Activated CD4-positive, alpha-beta T cell treated with anti-CD3 and anti-CD28 coated beads, Interleukin-2, amount 10 ng/mL, durations not matched to agents 24 days and 14 days (primary cell): ENCODE data around the gene SASH1. TPM values are rescaled to one million over a fixed set of nuclear protein-coding genes. Genes with fewer than 3 reads are reported as not detected.
A peak's percentile ranks its signal among the peaks of the same experiment; 100 is the strongest.
"Not testable (repeated sequence)": the region's sequence is repeated elsewhere in the genome, so short reads cannot be mapped to it uniquely, and the experiment has no call there.

Experiments used
- DNase-seq: peaks from one replicate; pipeline ENCODE4 v3.0.0; 2022
- H3K27ac Mint-ChIP-seq: one replicate; pipeline ENCODE4 v1.8.0; 2022; ENCODE audit warnings: mild to moderate bottlenecking, mixed read lengths
- H3K27me3 Mint-ChIP-seq: one replicate; pipeline ENCODE4 v1.8.0; 2022; ENCODE audit warnings: mixed read lengths
- H3K36me3 Mint-ChIP-seq: one replicate; pipeline ENCODE4 v1.8.0; 2022; ENCODE audit warnings: low read depth, mild to moderate bottlenecking, mixed read lengths
- H3K4me1 Mint-ChIP-seq: one replicate; pipeline ENCODE4 v1.8.0; 2021; ENCODE audit warnings: mixed read lengths
- H3K4me3 Mint-ChIP-seq: one replicate; pipeline ENCODE4 v1.8.0; 2022; ENCODE audit warnings: mild to moderate bottlenecking, moderate library complexity, mixed read lengths
- H3K9me3 Mint-ChIP-seq: one replicate; pipeline ENCODE4 v1.8.0; 2021; ENCODE audit warnings: mixed read lengths
- intact Hi-C: fragments of 100-400 bp; cut with micrococcal nuclease; formaldehyde crosslinking; loops from one replicate; pipeline ENCODE4 v1.15.1; 2023
- total RNA-seq: library from RNA; stranded (reverse); gene quantifications from 2 replicates; pipeline ENCODE4 v1.2.3, GENCODE V29; 2022

SASH1 gene
- total RNA-seq, 1 donor from 2014 or later, result 0.44 TPM

DNA sequence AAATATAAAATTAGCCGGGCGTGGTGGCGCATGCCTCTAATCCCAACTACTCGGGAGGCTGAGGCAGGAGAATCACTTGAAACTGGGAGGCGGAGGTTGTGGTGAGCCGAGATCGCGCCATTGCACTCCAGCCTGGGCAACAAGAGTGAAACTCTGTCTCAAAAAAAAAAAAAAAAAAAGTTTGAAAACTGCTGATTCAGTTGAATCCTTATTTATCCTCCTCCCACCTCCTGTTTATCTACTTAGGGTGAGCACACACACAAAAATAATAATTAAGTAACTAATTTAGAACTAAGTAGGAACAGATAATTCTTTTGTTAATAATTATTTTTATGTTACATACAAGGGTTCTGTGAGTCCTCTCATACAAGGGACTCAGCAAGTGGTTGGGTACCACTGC lies 49.5 kb downstream of the SASH1 start:
- intact Hi-C loops, DNase-seq, H3K27me3 Mint-ChIP-seq: not testable (repeated sequence)

GRCh38 chr6:148392671-148393070 lies 50.0 kb downstream of the SASH1 start:
- DNase-seq, result no peak
- no peak overlapping the region for H3K27ac Mint-ChIP-seq

More for the DNA sequence above, 49.5 kb downstream of the SASH1 start:
- not testable (repeated sequence) for H3K27ac Mint-ChIP-seq, H3K9me3 Mint-ChIP-seq, H3K36me3 Mint-ChIP-seq, H3K4me1 Mint-ChIP-seq, H3K4me3 Mint-ChIP-seq

DNA sequence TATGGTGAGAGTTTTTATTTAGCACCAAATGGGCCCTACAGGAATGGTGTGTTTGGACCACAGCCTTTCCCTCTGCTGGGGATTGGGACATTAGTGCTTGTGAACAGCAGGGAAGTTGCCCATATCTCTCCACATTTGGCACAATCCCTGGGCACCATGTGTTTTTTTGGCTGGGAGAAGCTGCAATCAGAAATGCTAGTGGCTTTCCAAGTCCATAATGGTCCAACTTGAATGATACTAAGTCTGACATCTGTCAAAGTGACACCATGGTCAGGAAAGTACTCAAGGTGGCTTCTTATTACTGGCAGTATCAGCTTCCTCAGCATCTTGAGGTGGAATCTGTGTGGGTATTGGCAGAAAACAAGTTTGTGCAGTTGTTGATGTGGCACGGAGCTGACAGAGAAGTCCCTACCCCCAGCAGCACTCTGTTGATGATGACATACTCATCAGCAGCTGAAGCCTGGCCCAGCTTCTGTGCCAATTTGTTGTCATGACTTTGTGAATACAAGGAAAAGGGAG lies 53.0 kb downstream of the SASH1 start:
- Mint-ChIP-seq H3K27me3 (no peaks in the 10 kb centered on the region), H3K4me3 (no peak overlapping the region), H3K9me3 (no peaks in the 10 kb centered on the region), H3K4me1 (no peaks in the 10 kb centered on the region), H3K27ac (no peak overlapping the region), H3K36me3 (no peaks in the 10 kb centered on the region)
- no peak for DNase-seq
- intact Hi-C loops, result no loop called here

More at GRCh38 chr6:148392671-148393070, 50.0 kb downstream of the SASH1 start:
- Mint-ChIP-seq H3K4me3 (no peak overlapping the region), H3K9me3 (no peaks in the 10 kb centered on the region), H3K36me3 (no peaks in the 10 kb centered on the region), H3K27me3 (no peaks in the 10 kb centered on the region), H3K4me1 (no peaks in the 10 kb centered on the region)
- intact Hi-C loops, result no loop called here

GRCh38 chr6:148396411-148396810 lies 53.8 kb downstream of the SASH1 start:
- H3K4me1 Mint-ChIP-seq, result no peaks in the 10 kb centered on the region
- no peaks in the 10 kb centered on the region for H3K27me3 Mint-ChIP-seq
- no peak overlapping the region for H3K27ac Mint-ChIP-seq
- no peak for DNase-seq
- intact Hi-C loops, result no loop called here
- no peaks in the 10 kb centered on the region for H3K36me3 Mint-ChIP-seq
- H3K4me3 Mint-ChIP-seq, result no peak overlapping the region
- H3K9me3 Mint-ChIP-seq, result no peaks in the 10 kb centered on the region

- Mint-ChIP-seq H3K4me3 (no peak overlapping the region), H3K4me1 (no peaks in the 10 kb centered on the region), H3K27me3 (peaks cover 5% of the 10 kb centered on the region), H3K27ac (no peak overlapping the region), H3K36me3 (no peaks in the 10 kb centered on the region), H3K9me3 (no peaks in the 10 kb centered on the region)
- intact Hi-C loops, result no loop called here
- DNase-seq, result no peak
These were observed 54.3 kb downstream of the SASH1 start for GRCh38 chr6:148396926-148397325.

DNA sequence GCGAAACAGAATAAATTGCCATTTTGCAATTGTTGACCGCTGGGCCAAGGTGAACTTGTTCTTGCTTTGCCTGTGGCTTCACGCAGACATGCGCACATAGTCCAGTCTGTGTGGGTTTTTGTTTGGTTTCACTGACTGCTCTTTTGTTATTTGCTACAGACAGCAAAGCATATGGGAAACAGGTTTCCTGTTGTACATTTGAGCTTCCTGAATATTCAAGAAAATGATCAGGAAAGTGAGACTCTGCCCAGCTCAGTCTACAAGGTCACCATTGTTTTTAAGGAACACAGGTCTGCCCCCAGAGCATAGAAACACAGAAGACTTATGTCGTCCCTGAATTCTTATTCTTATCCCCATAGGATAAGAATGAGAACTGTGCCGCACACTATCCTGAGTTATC lies 55.6 kb downstream of the SASH1 start:
- H3K27me3 Mint-ChIP-seq, result peaks cover 6% of the 10 kb centered on the region
- H3K4me1 Mint-ChIP-seq, result no peaks in the 10 kb centered on the region
- no peak overlapping the region for H3K4me3 Mint-ChIP-seq
- H3K9me3 Mint-ChIP-seq, result no peaks in the 10 kb centered on the region
- H3K27ac Mint-ChIP-seq, result no peak overlapping the region
- H3K36me3 Mint-ChIP-seq, result no peaks in the 10 kb centered on the region
- DNase-seq, result no peak
- intact Hi-C loops, result no loop called here

- Mint-ChIP-seq H3K36me3 (no peaks in the 10 kb centered on the region), H3K9me3 (no peaks in the 10 kb centered on the region)
These were observed 56.0 kb downstream of the SASH1 start for GRCh38 chr6:148398678-148399077.

DNA sequence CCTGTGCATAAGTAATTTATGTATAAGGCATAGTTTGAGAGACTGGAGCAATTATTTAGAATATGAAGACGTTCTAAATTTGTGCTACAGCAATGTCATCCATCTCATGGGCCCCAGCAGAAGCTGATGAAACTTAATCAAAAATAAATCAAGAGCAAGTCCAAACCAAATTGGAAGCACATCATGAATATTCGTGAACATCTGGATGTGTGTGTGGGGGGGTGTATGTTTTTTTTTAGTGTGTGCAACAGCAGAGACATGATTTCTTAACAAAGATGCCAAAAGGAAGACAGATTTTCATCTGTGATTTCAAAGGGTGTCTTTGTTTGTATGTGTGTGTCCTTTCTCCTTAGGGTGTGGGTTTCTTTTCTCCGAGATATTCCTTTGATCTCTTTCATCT lies 58.9 kb downstream of the SASH1 start:
- no peak for DNase-seq
- Mint-ChIP-seq H3K4me3 (no peak overlapping the region), H3K9me3 (no peaks in the 10 kb centered on the region), H3K4me1 (no peaks in the 10 kb centered on the region), H3K36me3 (no peaks in the 10 kb centered on the region), H3K27ac (peak overlapping the region; percentile 21), H3K27me3 (peaks cover 13% of the 10 kb centered on the region)
- intact Hi-C loops, result no loop called here

More at GRCh38 chr6:148398678-148399077, 56.0 kb downstream of the SASH1 start:
- Mint-ChIP-seq H3K4me3 (no peak overlapping the region), H3K27me3 (peaks cover 6% of the 10 kb centered on the region), H3K27ac (no peak overlapping the region), H3K4me1 (no peaks in the 10 kb centered on the region)
- no peak for DNase-seq
- intact Hi-C loops, result no loop called here

GRCh38 chr6:148404456-148405054 lies 61.9 kb downstream of the SASH1 start:
- DNase-seq, result no peak
- intact Hi-C loops, result no loop called here
- H3K27ac Mint-ChIP-seq, result no peak overlapping the region
- no peak overlapping the region for H3K4me3 Mint-ChIP-seq
- no peaks in the 10 kb centered on the region for H3K4me1 Mint-ChIP-seq
- peaks cover 13% of the 10 kb centered on the region for H3K27me3 Mint-ChIP-seq
- no peaks in the 10 kb centered on the region for H3K9me3 Mint-ChIP-seq
- H3K36me3 Mint-ChIP-seq, result no peaks in the 10 kb centered on the region

- Mint-ChIP-seq H3K27me3 (peaks cover 13% of the 10 kb centered on the region), H3K27ac (no peak overlapping the region), H3K36me3 (no peaks in the 10 kb centered on the region), H3K4me1 (no peaks in the 10 kb centered on the region), H3K4me3 (no peak overlapping the region), H3K9me3 (no peaks in the 10 kb centered on the region)
- DNase-seq, result no peak
- intact Hi-C loops, result no loop called here
These were observed 63.3 kb downstream of the SASH1 start for GRCh38 chr6:148405894-148406293.

GRCh38 chr6:148406579-148407371 lies 64.1 kb downstream of the SASH1 start:
- intact Hi-C loops, result no loop called here
- H3K4me3 Mint-ChIP-seq, result no peak overlapping the region
- H3K27ac Mint-ChIP-seq, result no peak overlapping the region
- no peaks in the 10 kb centered on the region for H3K9me3 Mint-ChIP-seq
- peaks cover 10% of the 10 kb centered on the region for H3K27me3 Mint-ChIP-seq
- no peak for DNase-seq
- no peaks in the 10 kb centered on the region for H3K4me1 Mint-ChIP-seq
- no peaks in the 10 kb centered on the region for H3K36me3 Mint-ChIP-seq

GRCh38 chr6:148407372-148407771 lies 64.7 kb downstream of the SASH1 start:
- Mint-ChIP-seq H3K27me3 (peaks cover 8% of the 10 kb centered on the region), H3K4me3 (no peak overlapping the region), H3K27ac (no peak overlapping the region), H3K4me1 (no peaks in the 10 kb centered on the region), H3K9me3 (no peaks in the 10 kb centered on the region), H3K36me3 (no peaks in the 10 kb centered on the region)
- no peak for DNase-seq
- intact Hi-C loops, result no loop called here

DNA sequence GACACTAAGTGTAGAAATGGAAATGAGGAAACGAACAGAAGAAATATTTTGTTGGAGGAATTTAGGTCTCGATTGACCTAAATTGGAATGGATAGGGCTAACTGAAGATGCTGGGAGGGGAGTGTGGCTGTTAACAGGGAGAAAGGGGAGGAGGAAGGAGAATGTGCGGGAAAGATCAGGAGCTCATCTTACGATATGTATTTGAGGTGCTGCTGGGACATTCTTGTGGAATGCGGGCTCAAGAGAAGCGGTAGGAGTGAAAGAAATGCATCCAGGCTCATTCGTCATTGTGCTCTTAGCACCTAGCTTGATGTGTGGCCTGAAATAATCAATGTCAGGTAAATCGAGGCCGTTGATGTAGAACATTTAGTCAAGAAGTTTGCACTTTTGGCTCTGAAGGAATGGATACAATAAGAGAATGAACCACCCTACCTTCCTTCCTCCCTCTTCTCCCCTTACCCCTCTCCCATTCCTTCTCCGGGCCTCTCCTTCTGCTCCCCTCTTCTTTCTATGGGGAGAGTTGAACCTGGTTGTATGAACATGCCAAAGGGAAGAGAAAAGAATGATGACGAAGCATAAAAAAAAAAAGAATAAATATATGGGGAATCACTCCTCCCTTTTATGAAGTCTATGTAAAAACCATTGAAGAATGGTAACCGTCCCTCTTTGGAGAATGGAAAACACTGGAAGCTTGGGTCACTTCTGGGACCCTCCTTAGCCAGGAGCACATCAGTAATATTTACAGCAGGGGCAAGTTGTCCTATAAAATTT lies 70.9 kb downstream of the SASH1 start:
- H3K27me3 Mint-ChIP-seq, result peaks cover 10% of the 10 kb centered on the region
- intact Hi-C loops, result no loop called here
- H3K4me1 Mint-ChIP-seq, result no peaks in the 10 kb centered on the region
- no peak overlapping the region for H3K4me3 Mint-ChIP-seq
- no peaks in the 10 kb centered on the region for H3K9me3 Mint-ChIP-seq
- H3K36me3 Mint-ChIP-seq, result no peaks in the 10 kb centered on the region
- DNase-seq, result no peak
- no peak overlapping the region for H3K27ac Mint-ChIP-seq

DNA sequence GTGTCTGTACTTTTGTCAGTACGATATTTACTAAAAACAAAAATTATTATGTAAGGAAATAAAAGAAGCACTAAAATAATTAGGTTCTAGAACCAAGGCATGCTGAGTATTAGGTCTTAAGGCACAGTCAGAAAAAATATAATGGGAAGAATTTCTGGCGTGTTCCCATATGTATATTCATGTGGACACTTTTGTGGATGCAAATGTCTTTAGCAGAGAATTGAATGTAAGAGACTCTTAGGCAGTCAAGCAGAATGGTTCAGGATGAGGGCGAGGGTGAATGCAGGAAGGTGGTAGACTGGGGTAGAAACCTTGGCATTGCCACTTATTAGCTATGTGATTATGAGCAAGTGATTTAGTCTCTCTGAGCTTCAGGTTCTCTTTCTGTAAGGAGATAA lies 71.5 kb downstream of the SASH1 start:
- intact Hi-C loops, result no loop called here
- no peak overlapping the region for H3K27ac Mint-ChIP-seq
- DNase-seq, result no peak
- no peak overlapping the region for H3K4me3 Mint-ChIP-seq
- H3K27me3 Mint-ChIP-seq, result peaks cover 14% of the 10 kb centered on the region
- no peaks in the 10 kb centered on the region for H3K4me1 Mint-ChIP-seq
- no peaks in the 10 kb centered on the region for H3K36me3 Mint-ChIP-seq
- no peaks in the 10 kb centered on the region for H3K9me3 Mint-ChIP-seq
